ENCODE data around the gene CCNE1. TPM values are rescaled to one million over a fixed set of nuclear protein-coding genes. Genes with fewer than 3 reads are reported as not detected.
A peak's percentile ranks its signal among the peaks of the same experiment; 100 is the strongest.

Gene CCNE1
- total and polyA plus RNA-seq, 2 of the 13 experiments (the other 11 are each of a cell fraction or from before 2014, with no cell fraction given) = 16.0 to 50.6 TPM

DNA sequence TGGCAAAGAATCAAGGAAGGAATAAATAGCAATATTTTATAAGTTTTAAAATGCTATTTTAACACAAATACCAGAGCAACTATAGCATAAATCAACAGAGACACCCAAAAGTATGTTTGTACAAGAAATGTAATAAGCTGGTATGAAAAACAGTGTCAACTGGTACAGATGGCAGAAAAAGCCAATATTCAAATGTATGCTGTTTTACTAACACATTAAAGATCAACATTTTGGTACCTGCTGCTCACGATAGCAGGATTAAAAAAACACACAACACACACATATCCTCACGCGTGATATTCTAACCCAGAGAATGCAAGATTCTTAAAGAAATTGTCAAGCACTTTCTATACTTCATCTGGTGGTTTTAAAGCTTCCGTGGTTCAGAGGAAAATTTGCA is 48.6 kb upstream of the CCNE1 start (continued):
- no peak for TF ChIP-seq E2F2 (CRISPR knock-in tag; IDR thresholded peaks at IDR 0.05; ENCODE audit: borderline replicate concordance)
- TF ChIP-seq HNRNPLL (IDR thresholded peaks at IDR 0.05; ENCODE audit: low read depth, low read length, poor library complexity, severe bottlenecking) = no peak
- TF ChIP-seq ZSCAN21 (CRISPR knock-in tag; IDR thresholded peaks at IDR 0.05; ENCODE audit: borderline replicate concordance) = no peak
- TF ChIP-seq KDM3A (CRISPR knock-in tag; IDR thresholded peaks at IDR 0.05; ENCODE audit: low read depth) = no peak
- TF ChIP-seq ZFP36L1 (CRISPR knock-in tag; IDR thresholded peaks at IDR 0.05) = no peak
- TF ChIP-seq, protein P1, sequence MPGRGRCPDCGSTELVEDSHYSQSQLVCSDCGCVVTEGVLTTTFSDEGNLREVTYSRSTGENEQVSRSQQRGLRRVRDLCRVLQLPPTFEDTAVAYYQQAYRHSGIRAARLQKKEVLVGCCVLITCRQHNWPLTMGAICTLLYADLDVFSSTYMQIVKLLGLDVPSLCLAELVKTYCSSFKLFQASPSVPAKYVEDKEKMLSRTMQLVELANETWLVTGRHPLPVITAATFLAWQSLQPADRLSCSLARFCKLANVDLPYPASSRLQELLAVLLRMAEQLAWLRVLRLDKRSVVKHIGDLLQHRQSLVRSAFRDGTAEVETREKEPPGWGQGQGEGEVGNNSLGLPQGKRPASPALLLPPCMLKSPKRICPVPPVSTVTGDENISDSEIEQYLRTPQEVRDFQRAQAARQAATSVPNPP (CRISPR knock-in tag; IDR thresholded peaks at IDR 0.05) = no peak
- no peak for TF ChIP-seq MIER3 (CRISPR knock-in tag; IDR thresholded peaks at IDR 0.05; ENCODE audit: borderline replicate concordance)
- TF ChIP-seq ZNF652 (CRISPR knock-in tag; IDR thresholded peaks at IDR 0.05; ENCODE audit: borderline replicate concordance, low read depth) = no peak

- H4K20me1 ChIP-seq (ENCODE audit: insufficient read depth, low read length) = no peaks in the 10 kb centered on the region
- H2AFZ ChIP-seq (ENCODE audit: low read length) = no peak overlapping the region
- H3K4me1 ChIP-seq (ENCODE audit: insufficient read depth, low read length) = no peaks in the 10 kb centered on the region
- no peaks in the 10 kb centered on the region for H3K79me2 ChIP-seq (ENCODE audit: insufficient read depth, low read length)
- DNase-seq (ENCODE audit: low spot score) (no peak), FAIRE-seq (no peak), ATAC-seq (no peak)
- BruUV-seq (replicated peaks) = no TSS peak
- peaks cover 0 to 27% of the 10 kb centered on the region in 2 experiments; a peak in 3 of 5 replicates for H3K27me3 ChIP-seq (ENCODE audit: control insufficient read depth in 1 of 2, insufficient read depth in 2 of 2, low read length in 2 of 2)
- POLR2A ChIA-PET = no interaction called here
- H3K4me3 ChIP-seq (replicated peaks in 1 of 3; ENCODE audit: insufficient read depth in 1 of 3, low read depth in 2 of 3, low read length in 3 of 3) = no peak overlapping the region
- no peak overlapping the region for H3K9ac ChIP-seq (ENCODE audit: insufficient read depth, low read depth, low read length)
- 39% methylated on average over 6 of the region's 8 CpGs for WGBS (ENCODE audit: low lambda C conversion rate)
- no peak overlapping the region for H3K4me2 ChIP-seq (ENCODE audit: low read depth, low read length)
- no peaks in the 10 kb centered on the region for H3K36me3 ChIP-seq (replicated peaks in 1 of 2; ENCODE audit: control insufficient read depth in 1 of 2, insufficient read depth in 2 of 2, low read length in 2 of 2)
- TF ChIP-seq RFX5 (IDR thresholded peaks at IDR 0.05; ENCODE audit: low read depth, low read length) (peak; percentile 87), ZMAT5 (CRISPR knock-in tag; IDR thresholded peaks at IDR 0.05; ENCODE audit: borderline replicate concordance, low read depth) (no peak)
- H3K27ac ChIP-seq (ENCODE audit: extremely low read length, insufficient read depth, low read length) = no peak overlapping the region
- CTCF ChIA-PET (ENCODE audit: low intra/inter-chr PET ratio, low total read pairs) = no interaction called here
- in situ Hi-C loops (cut with HindIII; ENCODE audit: extremely low pct_ligation_motif_present, low pct_unique_long_range_greater_than_20kb) (loop anchor here (5.0 kb wide), 1 partner anchor 108 kb away; no protein-coding TSS in a partner anchor), intact Hi-C loops (cut with micrococcal nuclease; ENCODE audit: unreplicated experiment) (no loop called here)
- no peaks in the 10 kb centered on the region for H3K9me3 ChIP-seq (ENCODE audit: low read length)
These were observed 47.4 kb upstream of the CCNE1 start for GRCh38 chr19:29764361-29764760.
